HepG2 (cell line): ENCODE measurements around the gene RSPH1. TPM values are rescaled to one million over a fixed set of nuclear protein-coding genes. Genes with fewer than 3 reads are reported as not detected.
A peak's percentile ranks its signal among the peaks of the same experiment; 100 is the strongest.

Experiments used
- ATAC-seq: fragments of 200-7000 bp; cut with Tn5 transposase; 3 replicates; pipeline ENCODE4 v1.9.1; 2020; ENCODE audit warnings: mild to moderate bottlenecking, moderate library complexity
- BruUV-seq: library from RNA; stranded (reverse); fragments of 400-500 nt; replicated peaks from 2 replicates; lab custom pipeline; 2021; lab: Mats Ljungman, UMichigan
- CTCF ChIA-PET: fragments of 300-600 bp; formaldehyde crosslinking; extraction: SDS; loops from one replicate; lab custom pipeline; 2021; ENCODE audit warnings: low total read pairs, inconsistent platforms, low intra/inter-chr PET ratio; lab: Yijun Ruan, JAX
- POLR2A ChIA-PET: fragments of 350-600 bp; sonication (Branson Sonifier 250); formaldehyde crosslinking; loops from one replicate; lab custom pipeline; 2020; ENCODE audit warnings: antibody characterized with exemption, inconsistent platforms; lab: Yijun Ruan, JAX
- DNase-seq: peaks from one replicate; pipeline ENCODE4 v3.0.0-alpha.2; 2015; ENCODE audit warnings: low spot score
- FAIRE-seq: peaks from 3 replicates; lab custom pipeline; 2011; peaks lifted over from hg19 to GRCh38; lab: Jason Lieb, UNC
- H2AFZ ChIP-seq: one replicate; pipeline ENCODE4 v1.6.1; 2011; ENCODE audit warnings: low read length, inconsistent platforms
- H3K27ac ChIP-seq: fragments of 300-600 bp; 3 replicates; pipeline ENCODE4 v1.8.0; 2011; ENCODE audit warnings: mixed run types, mild to moderate bottlenecking, mixed read lengths, low read length, inconsistent platforms; ENCODE audit not compliant: insufficient read depth; ENCODE audit errors: extremely low read length
- H3K27me3 ChIP-seq, 2 experiments: fragments of 200-600 bp in 1 of 2; 2 replicates in 1 of 2; 3 replicates in 1 of 2; pipeline versions ENCODE4 v1.6.0 to v1.8.0; 2011; ENCODE audit warnings: low read length in 2 of 2, mild to moderate bottlenecking in 2 of 2, moderate library complexity in 2 of 2, inconsistent platforms in 1 of 2; ENCODE audit not compliant: insufficient read depth in 2 of 2, control insufficient read depth in 1 of 2
- H3K36me3 ChIP-seq, 2 experiments: fragments of 200-600 bp in 1 of 2; replicated peaks in 1 of 2; 2 replicates in 1 of 2; 3 replicates in 1 of 2; pipeline versions ENCODE4 v1.5.1 to v1.8.0; 2011; ENCODE audit warnings: low read length in 2 of 2, inconsistent platforms in 1 of 2; ENCODE audit not compliant: insufficient read depth in 2 of 2, control insufficient read depth in 1 of 2
- H3K4me1 ChIP-seq: 2 replicates; pipeline ENCODE4 v1.5.1; 2012; ENCODE audit warnings: low read length, inconsistent platforms; ENCODE audit not compliant: insufficient read depth
- H3K4me2 ChIP-seq: 2 replicates; pipeline ENCODE4 v1.6.0; 2011; ENCODE audit warnings: low read depth, low read length, inconsistent platforms
- H3K4me3 ChIP-seq, 3 experiments: fragments of 200-600 bp in 1 of 3; sonication (generic), shearing (Covaris generic) in 1 of 3; replicated peaks in 1 of 3; 2 replicates each; pipeline ENCODE4 v1.5.1; 2011 to 2016; ENCODE audit warnings: low read length in 3 of 3, inconsistent platforms in 2 of 3, low read depth in 2 of 3, mild to moderate bottlenecking in 2 of 3, control low read depth in 1 of 3, mixed read lengths in 1 of 3; ENCODE audit not compliant: insufficient read depth in 1 of 3
- H3K79me2 ChIP-seq: one replicate; pipeline ENCODE4 v1.6.1; 2011; ENCODE audit warnings: low read length, inconsistent platforms; ENCODE audit not compliant: insufficient read depth
- H3K9ac ChIP-seq: 2 replicates; pipeline ENCODE4 v1.6.0; 2011; ENCODE audit warnings: mild to moderate bottlenecking, low read depth, low read length, inconsistent platforms; ENCODE audit not compliant: insufficient read depth
- H3K9me3 ChIP-seq: 2 replicates; pipeline ENCODE4 v1.5.1; 2012; ENCODE audit warnings: mild to moderate bottlenecking, low read length
- H4K20me1 ChIP-seq: 2 replicates; pipeline ENCODE4 v1.6.0; 2011; ENCODE audit warnings: inconsistent platforms, mild to moderate bottlenecking, low read length, moderate library complexity; ENCODE audit not compliant: insufficient read depth
- ARID4A ChIP-seq: sonication (generic); formaldehyde crosslinking; IDR thresholded peaks from 2 replicates; pipeline ENCODE4 v1.5.0; 2020; ENCODE audit warnings: mild to moderate bottlenecking, missing genetic modification reagents, borderline replicate concordance
- CTCF ChIP-seq: sonication (generic); formaldehyde crosslinking; IDR thresholded peaks from 2 replicates; pipeline ENCODE4 v1.5.0; 2020; ENCODE audit warnings: mild to moderate bottlenecking, missing genetic modification reagents, moderate library complexity
- JARID2 ChIP-seq: sonication (generic); formaldehyde crosslinking; IDR thresholded peaks from 2 replicates; pipeline ENCODE4 v1.8.1; 2023; ENCODE audit warnings: missing genetic modification reagents, inconsistent platforms; ENCODE audit not compliant: insufficient replicate concordance
- KDM6A ChIP-seq: IDR thresholded peaks from 2 replicates; pipeline ENCODE4 v1.6.1; 2016; ENCODE audit warnings: low read depth
- KLF15 ChIP-seq: sonication (generic); formaldehyde crosslinking; IDR thresholded peaks from 2 replicates; pipeline ENCODE4 v1.8.1; 2023; ENCODE audit warnings: borderline replicate concordance, mild to moderate bottlenecking, inconsistent platforms, missing genetic modification reagents, mixed read lengths
- MAFF ChIP-seq: IDR thresholded peaks from 2 replicates; pipeline ENCODE4 v1.6.1; 2011; ENCODE audit warnings: low read depth, low read length, improper control_type of control experiment
- SMC3 ChIP-seq: IDR thresholded peaks from 2 replicates; pipeline ENCODE4 v1.6.1; 2011; ENCODE audit warnings: low read length, improper control_type of control experiment
- SRF ChIP-seq: IDR thresholded peaks from 2 replicates; pipeline ENCODE4 v1.6.1; 2011; ENCODE audit warnings: mild to moderate bottlenecking, low read depth, low read length, moderate library complexity
- ZNF3 ChIP-seq: IDR thresholded peaks from 2 replicates; pipeline ENCODE4 v1.7.0; 2017; ENCODE audit warnings: inconsistent platforms
- WGBS: methylation state at CpG from one replicate; pipeline ENCODE4 v1.1.6; 2017; ENCODE audit warnings: low lambda C conversion rate; 5-methylcytosine and 5-hydroxymethylcytosine counted together
- in situ Hi-C: cut with HindIII; loops from 2 replicates; pipeline ENCODE4 v1.10.0; 2017; ENCODE audit warnings: low pct_unique_long_range_greater_than_20kb; ENCODE audit not compliant: extremely low pct_ligation_motif_present
- intact Hi-C: fragments of 100-400 bp; cut with micrococcal nuclease; formaldehyde crosslinking; loops from one replicate; pipeline ENCODE4 v1.10.0; 2022; ENCODE audit not compliant: unreplicated experiment
- polyA plus RNA-seq, 8 experiments: library from polyadenylated mRNA; depleted of rRNA in 3 of 8; stranded (reverse) in 7 of 8; unstranded in 1 of 8; fragments of >200 nt; fragmentation: Illumina TruSeq in 4 of 8; extraction: Trizol in 4 of 8; gene quantifications; 2 replicates each; pipeline versions ENCODE4 v1.2.1 to v1.2.3, GENCODE V29; 2011 to 2016; ENCODE audit warnings: low read depth in 4 of 8, missing spikeins in 1 of 8, mixed read lengths in 1 of 8; ENCODE audit not compliant: insufficient read depth in 1 of 8
- total RNA-seq, 5 experiments: library from RNA; depleted of rRNA; stranded (reverse); fragments of >200 nt; fragmentation: Illumina TruSeq; extraction: Trizol; gene quantifications; 2 replicates each; pipeline ENCODE4 v1.2.3, GENCODE V29; 2016; ENCODE audit warnings: low read depth in 1 of 5
- TF ChIP-seq, protein P1 (sequence below): sonication (generic); formaldehyde crosslinking; IDR thresholded peaks from 2 replicates; pipeline ENCODE4 v1.9.0; 2021; ENCODE audit warnings: missing genetic modification reagents, borderline replicate concordance

Gene RSPH1
- total and polyA plus RNA-seq, 2 of the 13 experiments (the other 11 are each of a cell fraction or from before 2014, with no cell fraction given), result not detected

GRCh38 chr21:42467140-42467983 lies 28.7 kb downstream of the RSPH1 start:
- H3K27me3 ChIP-seq, result no peaks in the 10 kb centered on the region
- TF ChIP-seq MAFF (no peak), KDM6A (no peak), ARID4A (no peak), SRF (no peak), JARID2 (CRISPR knock-in tag) (no peak), KLF15 (CRISPR knock-in tag) (no peak), SMC3 (peak; percentile 33; the same call in 1 of the 2 replicates), ZNF3 (CRISPR knock-in tag) (no peak), CTCF (peak; percentile 26; the same call in 1 of the 2 replicates)
- TF ChIP-seq, protein P1, sequence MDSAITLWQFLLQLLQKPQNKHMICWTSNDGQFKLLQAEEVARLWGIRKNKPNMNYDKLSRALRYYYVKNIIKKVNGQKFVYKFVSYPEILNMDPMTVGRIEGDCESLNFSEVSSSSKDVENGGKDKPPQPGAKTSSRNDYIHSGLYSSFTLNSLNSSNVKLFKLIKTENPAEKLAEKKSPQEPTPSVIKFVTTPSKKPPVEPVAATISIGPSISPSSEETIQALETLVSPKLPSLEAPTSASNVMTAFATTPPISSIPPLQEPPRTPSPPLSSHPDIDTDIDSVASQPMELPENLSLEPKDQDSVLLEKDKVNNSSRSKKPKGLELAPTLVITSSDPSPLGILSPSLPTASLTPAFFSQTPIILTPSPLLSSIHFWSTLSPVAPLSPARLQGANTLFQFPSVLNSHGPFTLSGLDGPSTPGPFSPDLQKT (CRISPR knock-in tag), result no peak
- in situ Hi-C loops (no loop called here), intact Hi-C loops (no loop called here)
- no peak overlapping the region for H2AFZ ChIP-seq
- ChIA-PET CTCF (no interaction called here), POLR2A (no interaction called here)
- no peak overlapping the region for H3K4me3 ChIP-seq
- H3K4me2 ChIP-seq, result no peak overlapping the region
- H3K9me3 ChIP-seq, result no peaks in the 10 kb centered on the region
- H3K27ac ChIP-seq, result no peak overlapping the region
- FAIRE-seq (no peak), DNase-seq (peak; percentile 6), ATAC-seq (peak; percentile 47; the same call in 2 of the 3 replicates)
- H3K36me3 ChIP-seq, result no peaks in the 10 kb centered on the region
- no TSS peak for BruUV-seq
- no peaks in the 10 kb centered on the region for H4K20me1 ChIP-seq
- no peaks in the 10 kb centered on the region for H3K79me2 ChIP-seq
- 39% methylated on average over 12 of the region's 12 CpGs for WGBS
- H3K4me1 ChIP-seq, result peaks cover 16% of the 10 kb centered on the region
- H3K9ac ChIP-seq, result no peak overlapping the region
